Prostate gland (tissue), 2 donors: ENCODE results near the gene SGPL1.

ENCODE experiments used
- POLR2A ChIP-seq: fragments of 450-650 bp; IDR thresholded peaks from one replicate; pipeline ENCODE4 v1.6.1; 2016; ENCODE audit warnings: antibody characterized with exemption, mild to moderate bottlenecking
- TF ChIP-seq, protein P1 (sequence below), 4 experiments: fragments of 200-600 bp in 2 of 4; fragments of 450-650 bp in 2 of 4; sonication (generic) in 2 of 4; IDR thresholded peaks; 1 replicate in 3 of 4; 2 replicates in 1 of 4; pipeline ENCODE4 v1.5.1; 2016 to 2019; ENCODE audit warnings: antibody characterized with exemption in 4 of 4, mild to moderate bottlenecking in 2 of 4, moderate library complexity in 2 of 4

- TF ChIP-seq, protein P1, sequence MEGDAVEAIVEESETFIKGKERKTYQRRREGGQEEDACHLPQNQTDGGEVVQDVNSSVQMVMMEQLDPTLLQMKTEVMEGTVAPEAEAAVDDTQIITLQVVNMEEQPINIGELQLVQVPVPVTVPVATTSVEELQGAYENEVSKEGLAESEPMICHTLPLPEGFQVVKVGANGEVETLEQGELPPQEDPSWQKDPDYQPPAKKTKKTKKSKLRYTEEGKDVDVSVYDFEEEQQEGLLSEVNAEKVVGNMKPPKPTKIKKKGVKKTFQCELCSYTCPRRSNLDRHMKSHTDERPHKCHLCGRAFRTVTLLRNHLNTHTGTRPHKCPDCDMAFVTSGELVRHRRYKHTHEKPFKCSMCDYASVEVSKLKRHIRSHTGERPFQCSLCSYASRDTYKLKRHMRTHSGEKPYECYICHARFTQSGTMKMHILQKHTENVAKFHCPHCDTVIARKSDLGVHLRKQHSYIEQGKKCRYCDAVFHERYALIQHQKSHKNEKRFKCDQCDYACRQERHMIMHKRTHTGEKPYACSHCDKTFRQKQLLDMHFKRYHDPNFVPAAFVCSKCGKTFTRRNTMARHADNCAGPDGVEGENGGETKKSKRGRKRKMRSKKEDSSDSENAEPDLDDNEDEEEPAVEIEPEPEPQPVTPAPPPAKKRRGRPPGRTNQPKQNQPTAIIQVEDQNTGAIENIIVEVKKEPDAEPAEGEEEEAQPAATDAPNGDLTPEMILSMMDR (IDR thresholded peaks at IDR 0.05): no peak
- TF ChIP-seq POLR2A: no peak
Observed at GRCh38 chr10:70917635-70918034, 101.9 kb downstream of the SGPL1 start.
